ENCODE data around the gene SVOP.

Gene SVOP

GRCh38 chr12:108983227-108983626 lies 37.6 kb downstream of the SVOP start:
- TF ChIP-seq TCF12 (IDR thresholded peaks at IDR 0.05; ENCODE audit: low read depth) (no peak), MAX (IDR thresholded peaks at IDR 0.05) (no peak), USF1 (IDR thresholded peaks at IDR 0.05) (no peak), ZBTB7A (IDR thresholded peaks at IDR 0.05; ENCODE audit: low read depth) (no peak), TEAD4 (IDR thresholded peaks at IDR 0.05) (no peak), CREB1 (IDR thresholded peaks at IDR 0.05; ENCODE audit: low read depth) (no peak), RAD21 (IDR thresholded peaks at IDR 0.05; ENCODE audit: low read depth) (no peak)
- TF ChIP-seq, protein P1, sequence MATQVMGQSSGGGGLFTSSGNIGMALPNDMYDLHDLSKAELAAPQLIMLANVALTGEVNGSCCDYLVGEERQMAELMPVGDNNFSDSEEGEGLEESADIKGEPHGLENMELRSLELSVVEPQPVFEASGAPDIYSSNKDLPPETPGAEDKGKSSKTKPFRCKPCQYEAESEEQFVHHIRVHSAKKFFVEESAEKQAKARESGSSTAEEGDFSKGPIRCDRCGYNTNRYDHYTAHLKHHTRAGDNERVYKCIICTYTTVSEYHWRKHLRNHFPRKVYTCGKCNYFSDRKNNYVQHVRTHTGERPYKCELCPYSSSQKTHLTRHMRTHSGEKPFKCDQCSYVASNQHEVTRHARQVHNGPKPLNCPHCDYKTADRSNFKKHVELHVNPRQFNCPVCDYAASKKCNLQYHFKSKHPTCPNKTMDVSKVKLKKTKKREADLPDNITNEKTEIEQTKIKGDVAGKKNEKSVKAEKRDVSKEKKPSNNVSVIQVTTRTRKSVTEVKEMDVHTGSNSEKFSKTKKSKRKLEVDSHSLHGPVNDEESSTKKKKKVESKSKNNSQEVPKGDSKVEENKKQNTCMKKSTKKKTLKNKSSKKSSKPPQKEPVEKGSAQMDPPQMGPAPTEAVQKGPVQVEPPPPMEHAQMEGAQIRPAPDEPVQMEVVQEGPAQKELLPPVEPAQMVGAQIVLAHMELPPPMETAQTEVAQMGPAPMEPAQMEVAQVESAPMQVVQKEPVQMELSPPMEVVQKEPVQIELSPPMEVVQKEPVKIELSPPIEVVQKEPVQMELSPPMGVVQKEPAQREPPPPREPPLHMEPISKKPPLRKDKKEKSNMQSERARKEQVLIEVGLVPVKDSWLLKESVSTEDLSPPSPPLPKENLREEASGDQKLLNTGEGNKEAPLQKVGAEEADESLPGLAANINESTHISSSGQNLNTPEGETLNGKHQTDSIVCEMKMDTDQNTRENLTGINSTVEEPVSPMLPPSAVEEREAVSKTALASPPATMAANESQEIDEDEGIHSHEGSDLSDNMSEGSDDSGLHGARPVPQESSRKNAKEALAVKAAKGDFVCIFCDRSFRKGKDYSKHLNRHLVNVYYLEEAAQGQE (IDR thresholded peaks at IDR 0.05; ENCODE audit: low read depth), result no peak

DNA sequence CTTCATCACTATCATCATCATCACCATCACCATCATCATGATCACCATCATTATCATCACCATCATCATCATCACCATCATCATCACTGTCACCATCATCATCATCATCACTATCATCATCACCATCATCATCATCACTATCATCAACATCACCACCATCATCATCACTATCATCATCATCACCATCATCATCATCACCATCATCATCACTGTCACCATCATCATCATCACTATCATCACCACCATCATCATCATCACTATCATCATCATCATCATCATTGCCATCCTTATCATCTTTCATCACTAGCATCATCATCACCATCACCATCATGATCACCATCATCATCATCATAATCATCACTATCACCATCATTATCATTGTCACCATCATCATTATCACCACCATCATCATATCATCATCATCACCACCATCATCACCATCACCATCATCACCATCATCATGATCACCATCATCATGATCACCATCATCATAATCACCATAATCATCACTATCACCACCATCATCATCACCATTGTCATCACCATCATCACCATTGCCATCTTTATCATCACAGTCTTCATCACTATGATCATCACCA lies 38.1 kb downstream of the SVOP start:
- no peak for TF ChIP-seq TCF12 (IDR thresholded peaks at IDR 0.05; ENCODE audit: low read depth)
- no peak for TF ChIP-seq MAX (IDR thresholded peaks at IDR 0.05)
- TF ChIP-seq, protein P1 (IDR thresholded peaks at IDR 0.05; ENCODE audit: low read depth), result no peak
- TF ChIP-seq ZBTB7A (IDR thresholded peaks at IDR 0.05; ENCODE audit: low read depth), result no peak
- no peak for TF ChIP-seq NFIC (IDR thresholded peaks at IDR 0.05)
- TF ChIP-seq USF1 (IDR thresholded peaks at IDR 0.05), result no peak
- TF ChIP-seq TEAD4 (IDR thresholded peaks at IDR 0.05), result no peak
- TF ChIP-seq YY1 (IDR thresholded peaks at IDR 0.05; ENCODE audit: low read depth), result no peak
- TF ChIP-seq EGR1 (IDR thresholded peaks at IDR 0.05), result no peak

DNA sequence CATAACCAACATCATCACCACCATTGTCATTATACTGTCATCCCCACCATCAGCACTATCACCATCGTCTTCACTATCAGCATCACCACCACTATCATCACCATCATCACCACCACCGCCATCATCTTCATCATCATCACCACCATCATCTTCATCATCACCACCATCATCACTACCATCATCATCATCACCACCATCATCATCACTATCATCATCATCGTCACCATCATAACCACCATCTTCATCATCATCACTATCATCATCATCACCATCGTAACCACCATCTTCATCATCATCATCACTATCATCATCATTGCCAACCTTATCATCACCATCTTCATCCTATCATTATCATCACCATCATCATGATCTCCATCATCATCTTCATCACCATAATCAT lies 39.0 kb downstream of the SVOP start:
- TF ChIP-seq CEBPB (IDR thresholded peaks at IDR 0.05), result no peak

DNA sequence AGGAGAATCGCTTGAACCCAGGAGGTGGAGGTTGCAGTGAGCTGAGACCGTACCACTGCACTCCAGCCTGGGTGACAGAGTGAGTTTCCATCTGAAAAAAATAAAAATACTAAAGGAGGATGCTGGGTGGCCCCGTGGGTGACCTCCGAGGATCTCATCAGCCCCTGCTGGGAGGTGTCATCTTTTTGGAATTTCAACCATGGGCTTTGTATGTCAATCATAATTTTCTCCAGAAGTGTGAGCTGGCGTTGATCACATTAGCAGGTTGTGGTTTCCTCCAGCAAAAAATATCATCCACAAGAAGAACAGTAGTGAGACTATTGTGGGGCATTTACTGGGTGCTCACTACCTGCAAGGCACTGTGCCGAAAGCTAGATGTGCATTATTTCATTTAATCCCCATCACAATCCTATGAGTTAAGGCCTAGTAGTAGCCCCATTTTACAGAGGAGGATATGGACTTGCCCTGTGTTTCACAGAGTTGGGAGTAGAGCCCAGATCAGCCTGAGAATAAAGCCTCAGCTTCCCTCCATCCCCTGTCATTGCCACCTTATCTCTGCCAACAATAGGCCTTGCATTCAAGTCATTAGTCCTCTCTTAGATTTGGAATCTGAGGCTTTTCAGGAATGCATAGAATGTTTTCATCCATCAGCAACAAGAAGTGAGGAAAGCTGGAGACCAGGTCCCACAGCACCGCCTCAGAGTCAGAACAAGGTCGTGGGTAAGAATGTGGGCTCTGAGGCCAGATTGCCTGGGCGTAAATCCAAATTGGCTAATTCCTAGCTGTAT lies 39.8 kb downstream of the SVOP start:
- TF ChIP-seq FOXM1 (IDR thresholded peaks at IDR 0.05; ENCODE audit: borderline replicate concordance, low read depth), result no peak

- TF ChIP-seq TAF1 (IDR thresholded peaks at IDR 0.05; ENCODE audit: low read depth) (no peak), YY1 (IDR thresholded peaks at IDR 0.05; ENCODE audit: low read depth) (no peak), TCF12 (IDR thresholded peaks at IDR 0.05; ENCODE audit: low read depth) (no peak), CREB1 (IDR thresholded peaks at IDR 0.05; ENCODE audit: low read depth) (no peak), TEAD4 (IDR thresholded peaks at IDR 0.05) (no peak), USF1 (IDR thresholded peaks at IDR 0.05) (no peak), RAD21 (IDR thresholded peaks at IDR 0.05; ENCODE audit: low read depth) (no peak), FOXM1 (IDR thresholded peaks at IDR 0.05; ENCODE audit: borderline replicate concordance, low read depth) (no peak), NFIC (IDR thresholded peaks at IDR 0.05) (no peak), EGR1 (IDR thresholded peaks at IDR 0.05) (no peak), MAX (IDR thresholded peaks at IDR 0.05) (no peak), ZBTB7A (IDR thresholded peaks at IDR 0.05; ENCODE audit: low read depth) (no peak), CEBPB (IDR thresholded peaks at IDR 0.05) (no peak), EP300 (IDR thresholded peaks at IDR 0.05; ENCODE audit: borderline replicate concordance) (no peak)
- TF ChIP-seq, protein P1 (IDR thresholded peaks at IDR 0.05; ENCODE audit: low read depth), result no peak
These were observed 43.5 kb downstream of the SVOP start for GRCh38 chr12:108977360-108977759.

Measured in Ishikawa (cell line).